Activated T-helper 2 cell treated with anti-CD3 and anti-CD28 coated beads, Interferon-gamma antibody, Interleukin-2, Interleukin-4, amounts not matched to agents 10 μg/mL and 5 μg/mL and 100 μg/mL, durations not matched to agents 14 hours and 24 hours and 36 hours (primary cell): ENCODE measurements around the gene FBN3. TPM values are rescaled to one million over a fixed set of nuclear protein-coding genes. Genes with fewer than 3 reads are reported as not detected.

Source experiments
- DNase-seq: peaks from one replicate; pipeline ENCODE4 v3.0.0; 2021; ENCODE audit warnings: low spot score
- H3K27ac Mint-ChIP-seq: one replicate; pipeline ENCODE4 v1.8.0; 2021; ENCODE audit warnings: mixed read lengths
- H3K27me3 Mint-ChIP-seq: one replicate; pipeline ENCODE4 v1.8.0; 2021; ENCODE audit warnings: low read depth, mixed read lengths
- H3K36me3 Mint-ChIP-seq: one replicate; pipeline ENCODE4 v1.8.0; 2021; ENCODE audit warnings: low read depth, mixed read lengths
- H3K4me1 Mint-ChIP-seq: one replicate; pipeline ENCODE4 v1.8.0; 2021; ENCODE audit warnings: low read depth, mixed read lengths
- H3K4me3 Mint-ChIP-seq: one replicate; pipeline ENCODE4 v1.8.0; 2021; ENCODE audit warnings: low read depth, mild to moderate bottlenecking, moderate library complexity, mixed read lengths
- H3K9me3 Mint-ChIP-seq: one replicate; pipeline ENCODE4 v1.8.0; 2021; ENCODE audit warnings: mixed read lengths
- intact Hi-C: fragments of 100-400 bp; cut with micrococcal nuclease; formaldehyde crosslinking; loops from one replicate; pipeline ENCODE4 v1.15.1; 2023
- total RNA-seq: library from RNA; stranded (reverse); gene quantifications from 2 replicates; pipeline ENCODE4 v1.2.3, GENCODE V29; 2022

The FBN3 gene
- total RNA-seq, 1 donor from 2014 or later: not detected

- no peaks in the 10 kb centered on the region for H3K9me3 Mint-ChIP-seq
- H3K27me3 Mint-ChIP-seq: no peaks in the 10 kb centered on the region
- no peaks in the 10 kb centered on the region for H3K36me3 Mint-ChIP-seq
- H3K4me1 Mint-ChIP-seq: no peaks in the 10 kb centered on the region
- no peak overlapping the region for H3K4me3 Mint-ChIP-seq
- no peak overlapping the region for H3K27ac Mint-ChIP-seq
- no peak for DNase-seq
- intact Hi-C loops: no loop called here
Measured at GRCh38 chr19:8123683-8124082, 25.7 kb downstream of the FBN3 start.

GRCh38 chr19:8120636-8121480 lies 28.5 kb downstream of the FBN3 start:
- no peaks in the 10 kb centered on the region for H3K4me1 Mint-ChIP-seq
- H3K27me3 Mint-ChIP-seq: no peaks in the 10 kb centered on the region
- H3K9me3 Mint-ChIP-seq: no peaks in the 10 kb centered on the region
- no peak overlapping the region for H3K4me3 Mint-ChIP-seq
- H3K36me3 Mint-ChIP-seq: no peaks in the 10 kb centered on the region
- no peak overlapping the region for H3K27ac Mint-ChIP-seq
- DNase-seq: no peak
- intact Hi-C loops: no loop called here

- no peaks in the 10 kb centered on the region for H3K36me3 Mint-ChIP-seq
- no peaks in the 10 kb centered on the region for H3K4me1 Mint-ChIP-seq
- no peaks in the 10 kb centered on the region for H3K27me3 Mint-ChIP-seq
- no peak overlapping the region for H3K27ac Mint-ChIP-seq
- no peak overlapping the region for H3K4me3 Mint-ChIP-seq
- intact Hi-C loops: no loop called here
- no peaks in the 10 kb centered on the region for H3K9me3 Mint-ChIP-seq
- no peak for DNase-seq
Measured at GRCh38 chr19:8117991-8118390, 31.4 kb downstream of the FBN3 start.

GRCh38 chr19:8116437-8117293 lies 32.7 kb downstream of the FBN3 start:
- intact Hi-C loops: no loop called here
- Mint-ChIP-seq H3K27me3 (no peaks in the 10 kb centered on the region), H3K27ac (no peak overlapping the region), H3K9me3 (no peaks in the 10 kb centered on the region), H3K4me1 (no peaks in the 10 kb centered on the region), H3K36me3 (no peaks in the 10 kb centered on the region), H3K4me3 (no peak overlapping the region)
- no peak for DNase-seq

- Mint-ChIP-seq H3K27ac (no peak overlapping the region), H3K4me3 (no peak overlapping the region), H3K27me3 (no peaks in the 10 kb centered on the region), H3K9me3 (no peaks in the 10 kb centered on the region), H3K36me3 (no peaks in the 10 kb centered on the region), H3K4me1 (no peaks in the 10 kb centered on the region)
- DNase-seq: no peak
- intact Hi-C loops: no loop called here
Measured at GRCh38 chr19:8115805-8116396, 33.5 kb downstream of the FBN3 start.

GRCh38 chr19:8113017-8113416 lies 36.4 kb downstream of the FBN3 start:
- DNase-seq: no peak
- H3K36me3 Mint-ChIP-seq: no peaks in the 10 kb centered on the region
- no peak overlapping the region for H3K27ac Mint-ChIP-seq
- intact Hi-C loops: no loop called here
- H3K9me3 Mint-ChIP-seq: no peaks in the 10 kb centered on the region
- no peak overlapping the region for H3K4me3 Mint-ChIP-seq
- H3K4me1 Mint-ChIP-seq: no peaks in the 10 kb centered on the region
- no peaks in the 10 kb centered on the region for H3K27me3 Mint-ChIP-seq

- Mint-ChIP-seq H3K36me3 (no peaks in the 10 kb centered on the region), H3K9me3 (no peaks in the 10 kb centered on the region), H3K4me1 (no peaks in the 10 kb centered on the region), H3K27me3 (no peaks in the 10 kb centered on the region), H3K4me3 (no peak overlapping the region), H3K27ac (no peak overlapping the region)
- intact Hi-C loops: no loop called here
- DNase-seq: no peak
Measured at GRCh38 chr19:8111376-8111775, 38.0 kb downstream of the FBN3 start.

GRCh38 chr19:8110931-8111330 lies 38.5 kb downstream of the FBN3 start:
- no peaks in the 10 kb centered on the region for H3K27me3 Mint-ChIP-seq
- no peaks in the 10 kb centered on the region for H3K36me3 Mint-ChIP-seq
- no peak overlapping the region for H3K4me3 Mint-ChIP-seq
- no peaks in the 10 kb centered on the region for H3K9me3 Mint-ChIP-seq
- intact Hi-C loops: no loop called here
- H3K4me1 Mint-ChIP-seq: no peaks in the 10 kb centered on the region
- no peak for DNase-seq
- H3K27ac Mint-ChIP-seq: no peak overlapping the region

- no peak overlapping the region for H3K4me3 Mint-ChIP-seq
- intact Hi-C loops: no loop called here
- no peaks in the 10 kb centered on the region for H3K36me3 Mint-ChIP-seq
- H3K27ac Mint-ChIP-seq: no peak overlapping the region
- no peak for DNase-seq
- H3K9me3 Mint-ChIP-seq: no peaks in the 10 kb centered on the region
- no peaks in the 10 kb centered on the region for H3K27me3 Mint-ChIP-seq
- H3K4me1 Mint-ChIP-seq: no peaks in the 10 kb centered on the region
Measured at GRCh38 chr19:8109890-8110662, 39.3 kb downstream of the FBN3 start.

GRCh38 chr19:8109455-8109854 lies 39.9 kb downstream of the FBN3 start:
- Mint-ChIP-seq H3K9me3 (no peaks in the 10 kb centered on the region), H3K27me3 (no peaks in the 10 kb centered on the region), H3K27ac (no peak overlapping the region), H3K36me3 (no peaks in the 10 kb centered on the region), H3K4me1 (no peaks in the 10 kb centered on the region), H3K4me3 (no peak overlapping the region)
- no peak for DNase-seq
- intact Hi-C loops: no loop called here

- H3K9me3 Mint-ChIP-seq: no peaks in the 10 kb centered on the region
- no peak overlapping the region for H3K27ac Mint-ChIP-seq
- no peak for DNase-seq
- H3K36me3 Mint-ChIP-seq: no peaks in the 10 kb centered on the region
- no peaks in the 10 kb centered on the region for H3K27me3 Mint-ChIP-seq
- intact Hi-C loops: no loop called here
- H3K4me1 Mint-ChIP-seq: no peaks in the 10 kb centered on the region
- H3K4me3 Mint-ChIP-seq: no peak overlapping the region
Measured at GRCh38 chr19:8108560-8109445, 40.6 kb downstream of the FBN3 start.
